ENCODE results near the gene GJB2. TPM values are rescaled to one million over a fixed set of nuclear protein-coding genes. Genes with fewer than 3 reads are reported as not detected.

Gene GJB2
- not detected for total RNA-seq (2021; fragmentation: NEBNext Ultra II Directional; extraction: Animal tissue kit (Norgen Biotek cat#: 25700))
- long read RNA-seq: 0 reads

DNA sequence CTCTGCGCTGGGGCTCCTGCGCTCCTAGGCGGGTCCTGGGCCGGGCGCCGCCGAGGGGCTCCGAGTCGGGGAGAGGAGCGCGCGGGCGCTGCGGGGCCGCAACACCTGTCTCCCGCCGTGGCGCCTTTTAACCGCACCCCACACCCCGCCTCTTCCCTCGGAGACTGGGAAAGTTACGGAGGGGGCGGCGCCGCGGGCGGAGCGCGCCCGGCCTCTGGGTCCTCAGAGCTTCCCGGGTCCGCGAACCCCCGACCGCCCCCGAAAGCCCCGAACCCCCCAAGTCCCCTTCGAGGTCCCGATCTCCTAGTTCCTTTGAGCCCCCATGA lies at the start of gene GJB2:
TSS of gene GJB2 (minus strand) at position 103 of the 326 bp plus-strand sequence. CDS start 3,357 bp downstream, outside the sequence.
- Mint-ChIP-seq H3K4me3 (peak within 1 kb of the TSS; percentile 15; the same call in 1 of the 2 replicates), H3K27ac (no peak within 1 kb of the TSS), H3K9me3 (no peaks in the 10 kb centered on the region), H3K27me3 (ENCODE audit: insufficient read depth) (peaks cover 53% of the 10 kb centered on the region), H3K36me3 (ENCODE audit: low read depth) (no peaks in the 10 kb centered on the region), H3K4me1 (ENCODE audit: low read depth) (peaks cover 9% of the 10 kb centered on the region)
- no peak for DNase-seq
- TF ChIP-seq, protein P1, sequence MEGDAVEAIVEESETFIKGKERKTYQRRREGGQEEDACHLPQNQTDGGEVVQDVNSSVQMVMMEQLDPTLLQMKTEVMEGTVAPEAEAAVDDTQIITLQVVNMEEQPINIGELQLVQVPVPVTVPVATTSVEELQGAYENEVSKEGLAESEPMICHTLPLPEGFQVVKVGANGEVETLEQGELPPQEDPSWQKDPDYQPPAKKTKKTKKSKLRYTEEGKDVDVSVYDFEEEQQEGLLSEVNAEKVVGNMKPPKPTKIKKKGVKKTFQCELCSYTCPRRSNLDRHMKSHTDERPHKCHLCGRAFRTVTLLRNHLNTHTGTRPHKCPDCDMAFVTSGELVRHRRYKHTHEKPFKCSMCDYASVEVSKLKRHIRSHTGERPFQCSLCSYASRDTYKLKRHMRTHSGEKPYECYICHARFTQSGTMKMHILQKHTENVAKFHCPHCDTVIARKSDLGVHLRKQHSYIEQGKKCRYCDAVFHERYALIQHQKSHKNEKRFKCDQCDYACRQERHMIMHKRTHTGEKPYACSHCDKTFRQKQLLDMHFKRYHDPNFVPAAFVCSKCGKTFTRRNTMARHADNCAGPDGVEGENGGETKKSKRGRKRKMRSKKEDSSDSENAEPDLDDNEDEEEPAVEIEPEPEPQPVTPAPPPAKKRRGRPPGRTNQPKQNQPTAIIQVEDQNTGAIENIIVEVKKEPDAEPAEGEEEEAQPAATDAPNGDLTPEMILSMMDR (IDR thresholded peaks at IDR 0.05): no peak

DNA sequence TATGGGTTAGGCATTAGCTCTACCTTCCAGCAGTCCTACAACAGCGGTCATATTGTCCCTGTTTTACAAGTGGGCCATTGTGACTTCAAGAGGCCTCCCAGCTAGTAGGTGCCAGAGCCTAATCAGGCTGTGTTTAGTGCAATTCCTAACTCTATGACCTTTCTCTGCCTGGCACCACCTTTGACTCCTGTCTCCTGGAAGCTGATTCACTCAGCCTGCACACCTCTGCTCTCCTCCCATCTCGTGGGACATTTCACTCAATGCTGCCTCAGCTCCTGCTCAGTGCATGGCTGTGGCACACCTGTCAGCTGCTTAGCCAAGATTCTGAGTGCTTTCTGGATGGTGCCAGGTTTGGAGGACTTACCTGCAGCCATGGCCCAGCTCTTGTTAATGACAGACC lies 48.9 kb upstream of the GJB2 start:
- DNase-seq: no peak
- H3K36me3 Mint-ChIP-seq (ENCODE audit: low read depth): no peaks in the 10 kb centered on the region
- H3K4me1 Mint-ChIP-seq (ENCODE audit: low read depth): no peaks in the 10 kb centered on the region
- TF ChIP-seq, protein P1 (IDR thresholded peaks at IDR 0.05): no peak
- no peak overlapping the region for H3K27ac Mint-ChIP-seq
- peaks cover 51% of the 10 kb centered on the region for H3K27me3 Mint-ChIP-seq (ENCODE audit: insufficient read depth)
- no peaks in the 10 kb centered on the region for H3K9me3 Mint-ChIP-seq
- no peak overlapping the region for H3K4me3 Mint-ChIP-seq

DNA sequence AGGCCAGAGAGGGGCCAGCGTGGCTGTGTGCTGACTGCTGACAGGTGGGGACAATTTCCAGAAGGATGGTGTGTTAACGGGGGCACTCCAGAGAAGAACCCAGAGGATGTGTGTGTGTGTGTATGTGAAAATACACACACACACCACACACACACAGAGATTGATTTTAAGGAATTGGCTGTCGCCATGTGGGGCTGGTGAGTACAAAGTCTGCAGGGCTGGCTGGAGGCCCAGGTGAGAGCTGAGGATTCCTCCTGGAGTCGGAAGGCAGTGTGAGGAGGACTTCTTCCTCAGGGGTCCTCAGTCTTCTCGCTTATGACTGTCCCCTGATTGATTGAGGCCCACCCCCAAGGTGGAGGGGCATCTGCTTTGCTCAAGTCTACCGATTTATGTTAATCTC lies 47.0 kb upstream of the GJB2 start:
- DNase-seq: no peak
- Mint-ChIP-seq H3K4me3 (no peak overlapping the region), H3K27me3 (ENCODE audit: insufficient read depth) (peaks cover 62% of the 10 kb centered on the region), H3K4me1 (ENCODE audit: low read depth) (no peaks in the 10 kb centered on the region), H3K27ac (no peak overlapping the region), H3K9me3 (no peaks in the 10 kb centered on the region), H3K36me3 (ENCODE audit: low read depth) (no peaks in the 10 kb centered on the region)
- TF ChIP-seq, protein P1 (IDR thresholded peaks at IDR 0.05): no peak

DNA sequence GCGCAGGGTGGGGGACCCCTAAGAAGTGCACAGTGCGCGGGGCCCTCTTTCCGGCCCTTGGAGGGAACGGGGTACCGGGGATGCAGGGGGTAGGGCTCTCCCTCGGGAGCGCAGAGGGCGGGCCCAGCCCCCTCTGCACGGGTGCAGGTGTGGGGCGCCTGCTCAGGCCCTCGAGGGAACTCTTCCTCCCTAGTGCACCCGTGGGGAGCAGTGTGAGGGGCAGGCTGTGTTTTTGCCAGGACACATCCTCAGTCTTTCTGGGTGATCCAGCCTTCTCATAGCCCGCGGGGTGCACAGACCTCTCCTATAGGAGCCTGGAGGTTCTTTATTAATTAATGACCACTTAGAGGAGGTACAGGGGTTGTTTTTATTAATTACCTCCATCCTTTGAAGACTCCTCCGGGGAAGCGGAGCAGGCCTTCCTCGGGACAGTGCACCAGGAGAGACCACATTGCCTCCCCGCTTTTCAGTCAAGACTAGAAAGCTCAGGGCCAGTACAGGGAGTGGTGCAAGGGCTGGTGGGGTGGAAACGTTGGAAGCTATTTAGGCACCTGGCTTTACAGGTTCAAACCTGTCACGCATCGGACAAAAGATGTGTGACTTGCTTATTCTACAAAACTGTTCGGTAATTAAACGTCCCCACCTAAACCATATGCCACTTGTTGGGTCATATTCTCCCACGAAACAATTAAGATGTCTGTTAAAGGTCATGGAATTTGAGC lies 40.0 kb upstream of the GJB2 start:
- DNase-seq: no peak
- Mint-ChIP-seq H3K9me3 (no peaks in the 10 kb centered on the region), H3K4me1 (ENCODE audit: low read depth) (no peaks in the 10 kb centered on the region), H3K36me3 (ENCODE audit: low read depth) (no peaks in the 10 kb centered on the region), H3K27me3 (ENCODE audit: insufficient read depth) (peaks cover 52% of the 10 kb centered on the region), H3K27ac (no peak overlapping the region), H3K4me3 (no peak overlapping the region)
- TF ChIP-seq, protein P1 (IDR thresholded peaks at IDR 0.05): no peak

DNA sequence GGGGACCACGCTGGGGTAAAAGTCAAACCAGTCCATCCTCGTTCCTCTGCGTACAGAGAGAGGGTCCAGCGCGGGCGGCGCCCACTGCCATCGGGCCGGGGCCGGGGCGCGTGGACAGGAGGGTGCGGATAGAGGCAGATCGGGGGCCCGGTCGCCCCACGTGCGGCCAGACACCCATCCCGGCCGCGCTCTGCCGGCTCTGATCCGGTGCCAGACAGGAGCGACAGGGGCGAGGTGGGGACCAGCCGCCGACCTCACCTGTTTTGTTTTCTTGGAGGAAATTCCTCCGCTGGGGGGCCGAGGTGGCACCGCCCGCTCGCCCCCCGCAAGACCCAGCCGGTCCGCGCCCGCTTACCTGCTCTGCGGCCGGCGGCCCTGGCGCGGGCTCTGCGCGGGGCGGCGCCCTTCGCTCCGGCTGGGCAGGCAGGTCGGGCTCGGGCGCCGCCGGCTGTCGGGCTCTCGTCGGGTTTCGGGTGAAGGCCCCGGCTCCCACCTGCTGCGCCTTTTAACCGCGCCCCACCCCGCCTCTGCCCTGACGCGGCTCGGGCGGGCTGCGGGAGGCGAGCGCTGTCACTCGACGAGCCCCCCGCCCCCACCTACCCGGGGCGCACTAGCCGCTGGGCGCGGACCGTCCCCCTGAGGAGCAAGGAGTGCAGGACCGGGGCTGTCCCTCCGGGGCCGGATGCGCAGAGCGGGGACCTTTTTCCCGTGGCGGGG lies 39.3 kb upstream of the GJB2 start, which contains the start of gene GJB6:
TSS of gene GJB6 (minus strand) at position 481 of the 717 bp plus-strand sequence. CDS start 8,839 bp downstream, outside the sequence.
- H3K4me1 Mint-ChIP-seq (ENCODE audit: low read depth): no peaks in the 10 kb centered on the region
- no peak for DNase-seq
- peaks cover 48% of the 10 kb centered on the region for H3K27me3 Mint-ChIP-seq (ENCODE audit: insufficient read depth)
- no peaks in the 10 kb centered on the region for H3K36me3 Mint-ChIP-seq (ENCODE audit: low read depth)
- TF ChIP-seq, protein P1 (IDR thresholded peaks at IDR 0.05): no peak
- no peak within 1 kb of the TSS for H3K4me3 Mint-ChIP-seq
- no peaks in the 10 kb centered on the region for H3K9me3 Mint-ChIP-seq
- no peak within 1 kb of the TSS for H3K27ac Mint-ChIP-seq
